PC-3 (cell line): ENCODE measurements around the gene ZFX. TPM values are rescaled to one million over a fixed set of nuclear protein-coding genes. Genes with fewer than 3 reads are reported as not detected.

ENCODE experiments used
- ATAC-seq: fragments of 200-7000 bp; cut with Tn5 transposase; 2 replicates; pipeline ENCODE4 v1.9.1; 2020; ENCODE audit warnings: mild to moderate bottlenecking, moderate library complexity
- BruUV-seq: library from RNA; stranded (reverse); fragments of 400-500 nt; replicated peaks from 2 replicates; lab custom pipeline; 2021; lab: Mats Ljungman, UMichigan
- CTCF ChIA-PET: fragments of 300-600 bp; sonication (Branson Sonifier 250); formaldehyde crosslinking; loops from one replicate; lab custom pipeline; 2022; ENCODE audit warnings: antibody characterized with exemption; lab: Charles Lee
- POLR2A ChIA-PET: fragments of 300-600 bp; sonication (Branson Sonifier 250); formaldehyde crosslinking; loops from one replicate; lab custom pipeline; 2022; ENCODE audit warnings: antibody characterized with exemption; ENCODE audit not compliant: unreplicated experiment; lab: Charles Lee
- DNase-seq: peaks from one replicate; pipeline ENCODE4 v3.0.0-alpha.2; 2015
- H2AFZ ChIP-seq: fragments of 300-600 bp; sonication (generic); 2 replicates; pipeline ENCODE4 v1.6.0; 2016; ENCODE audit warnings: antibody characterized with exemption, low read length
- H3F3A ChIP-seq: fragments of 300-600 bp; sonication (generic); one replicate; pipeline ENCODE4 v1.6.0; 2017; ENCODE audit warnings: antibody characterized with exemption, low read length, control low read depth, mild to moderate bottlenecking; ENCODE audit not compliant: unreplicated experiment
- H3K27ac ChIP-seq: fragments of 300-600 bp; sonication (generic); 2 replicates; pipeline ENCODE4 v1.5.1; 2016; ENCODE audit warnings: mild to moderate bottlenecking, low read length
- H3K27me3 ChIP-seq: fragments of 300-600 bp; sonication (generic); 2 replicates; pipeline ENCODE4 v1.6.1; 2016; ENCODE audit warnings: low read length, mixed read lengths
- H3K36me3 ChIP-seq: fragments of 300-600 bp; sonication (generic); 2 replicates; pipeline ENCODE4 v1.6.1; 2016; ENCODE audit warnings: low read depth, mixed run types, low read length, mixed read lengths
- H3K4me1 ChIP-seq: fragments of 300-600 bp; sonication (generic); 2 replicates; pipeline ENCODE4 v1.5.1; 2016; ENCODE audit warnings: low read length; ENCODE audit not compliant: insufficient read depth
- H3K4me2 ChIP-seq: fragments of 300-600 bp; sonication (generic); 2 replicates; pipeline ENCODE4 v1.6.0; 2016; ENCODE audit warnings: low read length
- H3K4me3 ChIP-seq: fragments of 300-600 bp; sonication (generic); 2 replicates; pipeline ENCODE4 v1.5.1; 2016; ENCODE audit warnings: mild to moderate bottlenecking, low read length, mixed read lengths
- H3K79me2 ChIP-seq: fragments of 300-600 bp; sonication (generic); 2 replicates; pipeline ENCODE4 v1.6.1; 2017; ENCODE audit warnings: low read length, mixed read lengths
- H3K9ac ChIP-seq: fragments of 300-600 bp; sonication (generic); 2 replicates; pipeline ENCODE4 v1.6.0; 2016; ENCODE audit warnings: mild to moderate bottlenecking, low read length
- H3K9me2 ChIP-seq: fragments of 300-600 bp; sonication (generic); replicated peaks from 2 replicates; pipeline ENCODE4 v1.6.1; 2016; ENCODE audit warnings: mixed run types, low read length, mixed read lengths
- H3K9me3 ChIP-seq: fragments of 300-600 bp; sonication (generic); 2 replicates; pipeline ENCODE4 v1.6.1; 2016; ENCODE audit warnings: low read length, mixed read lengths
- H4K20me1 ChIP-seq: fragments of 300-600 bp; sonication (generic); 2 replicates; pipeline ENCODE4 v1.6.1; 2016; ENCODE audit warnings: low read length, mixed read lengths
- CTCF ChIP-seq: fragments of 300-600 bp; sonication (generic); conservative IDR thresholded peaks from 2 replicates; pipeline ENCODE4 v1.5.1; 2017; ENCODE audit warnings: antibody characterized with exemption, low read depth, mild to moderate bottlenecking, low read length
- EZH2 ChIP-seq: fragments of 300-600 bp; sonication (generic); IDR thresholded peaks from one replicate; pipeline ENCODE4 v1.6.1; 2017; ENCODE audit warnings: antibody characterized with exemption, mild to moderate bottlenecking, low read length; ENCODE audit not compliant: unreplicated experiment
- EZH2phosphoT487 ChIP-seq: fragments of 300-600 bp; sonication (generic); IDR thresholded peaks from 2 replicates; pipeline ENCODE4 v1.6.1; 2018; ENCODE audit warnings: mild to moderate bottlenecking, antibody characterized with exemption, low read length, borderline replicate concordance
- intact Hi-C: fragments of 100-400 bp; cut with micrococcal nuclease; formaldehyde crosslinking; loops from 2 replicates; pipeline ENCODE4 v1.9.0; 2023
- total RNA-seq: library from RNA; depleted of rRNA; stranded (reverse); fragments of >200 nt; gene quantifications from 2 replicates; pipeline ENCODE4 v1.2.3, GENCODE V29; 2014

Gene ZFX
- total RNA-seq, 1 experiment from 2014 or later = 21.0 TPM

- ATAC-seq (peak; percentile 44), DNase-seq (peak; percentile 84)
- H3K79me2 ChIP-seq = peaks cover 10% of the 10 kb centered on the region
- H3K9ac ChIP-seq = peak overlapping the region; percentile 45
- H3K27me3 ChIP-seq = no peaks in the 10 kb centered on the region
- 0 out of 2 replicates have a peak overlapping the region, but pooled peaks have one; percentile 52 for H2AFZ ChIP-seq
- peaks cover 3% of the 10 kb centered on the region for H3F3A ChIP-seq
- no peaks in the 10 kb centered on the region for H3K36me3 ChIP-seq
- no peak for TF ChIP-seq EZH2phosphoT487
- TF ChIP-seq CTCF = peak; percentile 26; the same call in 1 of the 2 replicates
- no TSS peak for BruUV-seq
- peak overlapping the region; percentile 88 for H3K4me2 ChIP-seq
- H3K9me3 ChIP-seq = no peaks in the 10 kb centered on the region
- peak overlapping the region; percentile 63 for H3K4me3 ChIP-seq
- ChIA-PET POLR2A (interaction anchor here (0.6 to 0.8 kb wide), 3 partner anchors 33 to 402 kb away, joined by 5 to 10 read pairs (median 5); partner anchors contain the start of gene ACOT9), CTCF (no interaction called here)
- no peaks in the 10 kb centered on the region for H3K9me2 ChIP-seq
- intact Hi-C loops = loop anchor here (5.0 kb wide), 1 partner anchor 48 kb away; no protein-coding TSS in a partner anchor
- H4K20me1 ChIP-seq = peaks cover 1% of the 10 kb centered on the region; the same call in 1 of the 2 replicates
- H3K27ac ChIP-seq = peak overlapping the region; percentile 82
- H3K4me1 ChIP-seq = peaks cover 48% of the 10 kb centered on the region
Measured at GRCh38 chrX:24145303-24146186, 4.0 kb upstream of the ZFX start.

DNA sequence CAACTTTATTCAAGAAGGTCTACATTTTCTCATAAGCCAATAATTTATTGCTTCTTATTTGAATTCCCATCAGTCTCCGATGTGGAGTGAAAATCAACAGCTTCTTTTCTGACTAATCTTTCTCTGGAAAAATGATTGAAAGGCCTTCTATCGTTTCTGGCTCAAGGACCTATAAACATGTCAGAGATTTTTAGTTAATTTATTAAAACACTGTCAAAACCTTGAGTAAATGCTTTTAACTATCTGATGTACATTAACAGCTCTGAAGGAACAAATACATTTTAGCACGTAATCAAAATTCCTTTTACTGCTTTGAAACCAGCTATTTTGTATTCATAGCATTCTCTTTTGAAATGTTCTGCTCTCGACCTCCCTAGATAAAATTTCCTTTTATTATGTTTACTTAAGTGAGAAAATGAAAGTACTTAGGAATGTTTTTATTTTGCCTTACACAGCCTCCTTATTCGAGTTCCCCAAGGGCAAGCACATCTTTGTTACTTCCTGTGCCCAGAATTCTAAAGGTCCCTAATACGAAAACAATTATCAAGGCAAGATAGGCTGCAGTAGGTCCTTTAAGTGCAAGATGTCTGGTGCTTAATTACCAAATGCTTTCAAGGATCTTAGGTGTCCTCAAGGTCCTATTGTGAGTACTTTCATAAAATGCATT is 3.1 kb upstream of the ZFX start:
- Histone ChIP-seq H3K79me2 (peaks cover 19% of the 10 kb centered on the region), H3F3A (peaks cover 3% of the 10 kb centered on the region), H3K9ac (peak overlapping the region; percentile 45), H3K27me3 (no peaks in the 10 kb centered on the region), H3K4me1 (peaks cover 51% of the 10 kb centered on the region), H4K20me1 (peaks cover 10% of the 10 kb centered on the region), H3K9me3 (no peaks in the 10 kb centered on the region), H3K4me3 (peak overlapping the region; percentile 63), H3K9me2 (no peaks in the 10 kb centered on the region), H3K27ac (peak overlapping the region; percentile 82), H3K4me2 (peak overlapping the region; percentile 88), H3K36me3 (no peaks in the 10 kb centered on the region), H2AFZ (peak overlapping the region; percentile 52)
- BruUV-seq = no TSS peak
- TF ChIP-seq EZH2phosphoT487 (no peak), CTCF (no peak), EZH2 (no peak)
- DNase-seq (peak; percentile 27), ATAC-seq (no peak)
- intact Hi-C loops = loop anchor here (5.0 kb wide), 1 partner anchor 49 kb away; no protein-coding TSS in a partner anchor
- ChIA-PET CTCF (no interaction called here), POLR2A (interaction anchor here (0.6 kb wide), 1 partner anchor 53 kb away, joined by 10 read pairs; no protein-coding TSS in a partner anchor)
